Caco-2 (cell line): ENCODE measurements around the gene OSBPL5. TPM values are rescaled to one million over a fixed set of nuclear protein-coding genes. Genes with fewer than 3 reads are reported as not detected.

ENCODE experiments used
- BruUV-seq: library from RNA; stranded (reverse); fragments of 400-500 nt; replicated peaks from 2 replicates; lab custom pipeline; 2021; lab: Mats Ljungman, UMichigan
- CTCF ChIA-PET: fragments of 300-600 bp; sonication (Branson Sonifier 250); formaldehyde crosslinking; loops from one replicate; lab custom pipeline; 2022; ENCODE audit warnings: antibody characterized with exemption; lab: Charles Lee
- POLR2A ChIA-PET: fragments of 300-600 bp; sonication (Branson Sonifier 250); formaldehyde crosslinking; loops from one replicate; lab custom pipeline; 2022; ENCODE audit warnings: antibody characterized with exemption; lab: Charles Lee
- DNase-seq, 2 experiments: peaks; one replicate each; pipeline versions ENCODE4 v3.0.0 to v3.0.0-alpha.2; 2020 to 2022
- H3K27me3 ChIP-seq: replicated peaks from 2 replicates; pipeline ENCODE4 v1.6.0; 2011; ENCODE audit warnings: low read length; ENCODE audit not compliant: control insufficient read depth, insufficient read depth
- H3K36me3 ChIP-seq: 2 replicates; pipeline ENCODE4 v1.5.1; 2011; ENCODE audit warnings: low read length; ENCODE audit not compliant: control insufficient read depth, insufficient read depth
- H3K4me1 ChIP-seq: fragments of 250-450 bp; sonication (Bioruptor Pico); 2 replicates; pipeline ENCODE4 v1.5.1; 2020; ENCODE audit warnings: mild to moderate bottlenecking
- H3K4me3 ChIP-seq: 2 replicates; pipeline ENCODE4 v1.5.1; 2011; ENCODE audit warnings: low read depth, mild to moderate bottlenecking, control low read depth, low read length
- H3K9me3 ChIP-seq: fragments of 250-450 bp; sonication (Bioruptor Pico); 2 replicates; pipeline ENCODE4 v1.5.1; 2020; ENCODE audit warnings: mild to moderate bottlenecking, moderate library complexity
- H3K27ac Mint-ChIP-seq: one replicate; pipeline ENCODE4 v1.8.0; 2022; ENCODE audit warnings: mixed read lengths; ENCODE audit not compliant: unreplicated experiment
- H3K27me3 Mint-ChIP-seq: one replicate; pipeline ENCODE4 v1.8.0; 2022; ENCODE audit warnings: mixed read lengths; ENCODE audit not compliant: insufficient read depth, unreplicated experiment
- H3K36me3 Mint-ChIP-seq: one replicate; pipeline ENCODE4 v1.8.0; 2022; ENCODE audit warnings: mild to moderate bottlenecking, mixed read lengths; ENCODE audit not compliant: insufficient read depth, unreplicated experiment
- H3K4me1 Mint-ChIP-seq: one replicate; pipeline ENCODE4 v1.8.0; 2022; ENCODE audit warnings: low read depth, mixed read lengths; ENCODE audit not compliant: unreplicated experiment
- H3K4me3 Mint-ChIP-seq: one replicate; pipeline ENCODE4 v1.8.0; 2022; ENCODE audit warnings: mild to moderate bottlenecking, moderate library complexity, mixed read lengths; ENCODE audit not compliant: unreplicated experiment
- H3K9me3 Mint-ChIP-seq: one replicate; pipeline ENCODE4 v1.8.0; 2022; ENCODE audit warnings: mixed read lengths; ENCODE audit not compliant: unreplicated experiment
- CTCF ChIP-seq, 2 experiments: fragments of 200-600 bp in 1 of 2; IDR thresholded peaks; 1 replicate in 1 of 2; 2 replicates in 1 of 2; pipeline versions ENCODE4 v1.5.1 to v1.8.0; 2011 to 2022; ENCODE audit warnings: antibody characterized with exemption in 1 of 2, control low read depth in 1 of 2, inconsistent platforms in 1 of 2, low read depth in 1 of 2, low read length in 1 of 2, mild to moderate bottlenecking in 1 of 2, moderate library complexity in 1 of 2; ENCODE audit not compliant: insufficient read depth in 1 of 2, severe bottlenecking in 1 of 2, unreplicated experiment in 1 of 2
- intact Hi-C: fragments of 100-400 bp; cut with micrococcal nuclease; formaldehyde crosslinking; loops from one replicate; pipeline ENCODE4 v1.10.0; 2022; ENCODE audit not compliant: unreplicated experiment
- total RNA-seq: library from RNA; stranded (reverse); gene quantifications from 2 replicates; pipeline ENCODE4 v1.2.3, GENCODE V29; 2022

The OSBPL5 gene
- total RNA-seq, 1 experiment from 2014 or later: 4.9 TPM

- H3K4me3 Mint-ChIP-seq: no peak overlapping the region
- DNase-seq: no peak
- intact Hi-C loops: no loop called here
- H3K9me3 ChIP-seq: no peaks in the 10 kb centered on the region
- H3K4me1 ChIP-seq: no peaks in the 10 kb centered on the region
- no peak overlapping the region for H3K27ac Mint-ChIP-seq
- H3K36me3 ChIP-seq: no peaks in the 10 kb centered on the region
- POLR2A ChIA-PET: no interaction called here
- H3K27me3 Mint-ChIP-seq: no peaks in the 10 kb centered on the region
- no TSS peak for BruUV-seq
- CTCF ChIA-PET: no interaction called here
- no peaks in the 10 kb centered on the region for H3K4me1 Mint-ChIP-seq
- no peaks in the 10 kb centered on the region for H3K27me3 ChIP-seq
- no peak for TF ChIP-seq CTCF (IDR thresholded peaks at IDR 0.05; ENCODE audit: insufficient read depth in 1 of 2, low read depth in 1 of 2, low read length in 1 of 2, severe bottlenecking in 1 of 2, unreplicated experiment in 1 of 2)
- no peaks in the 10 kb centered on the region for H3K9me3 Mint-ChIP-seq
- H3K36me3 Mint-ChIP-seq: no peaks in the 10 kb centered on the region
- H3K4me3 ChIP-seq: no peak overlapping the region
These were observed 34.6 kb downstream of the OSBPL5 start for GRCh38 chr11:3130269-3131071.

DNA sequence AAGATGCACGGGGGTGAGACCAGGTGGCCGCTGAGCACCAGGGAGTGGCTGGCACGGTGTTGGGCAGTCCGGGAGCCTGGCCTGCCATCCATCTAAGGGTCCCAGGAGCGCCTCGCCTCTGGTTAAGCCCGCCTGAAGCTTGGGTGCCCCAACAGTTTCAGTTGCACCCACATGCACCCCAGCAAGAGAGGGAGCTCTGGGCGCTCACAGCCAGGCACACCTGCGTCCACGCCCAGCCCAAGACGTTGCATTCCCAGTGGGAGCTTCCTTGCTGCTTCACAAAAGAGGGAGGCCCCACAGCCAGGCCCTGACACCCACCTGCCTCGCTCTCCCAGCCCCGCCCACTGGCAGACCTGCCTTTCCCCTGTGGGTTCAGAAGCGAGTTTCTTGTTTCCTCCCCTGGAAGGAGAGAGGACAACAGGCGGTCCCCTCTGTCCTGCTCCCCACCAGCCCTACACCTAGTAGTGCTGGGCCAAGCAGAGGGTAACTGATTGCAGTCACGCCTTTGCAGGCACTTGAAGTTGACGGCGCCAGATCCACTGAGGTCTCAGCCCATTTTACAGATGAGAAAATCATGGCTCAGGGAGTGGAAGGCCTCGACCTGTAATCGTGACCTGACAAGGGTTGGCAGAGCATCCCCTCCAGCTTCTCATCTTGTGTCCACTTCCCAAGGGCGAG lies 35.4 kb downstream of the OSBPL5 start:
- POLR2A ChIA-PET: no interaction called here
- TF ChIP-seq CTCF (IDR thresholded peaks at IDR 0.05; ENCODE audit: insufficient read depth in 1 of 2, low read depth in 1 of 2, low read length in 1 of 2, severe bottlenecking in 1 of 2, unreplicated experiment in 1 of 2): no peak
- Histone ChIP-seq H3K4me3 (no peak overlapping the region), H3K36me3 (no peaks in the 10 kb centered on the region), H3K4me1 (no peaks in the 10 kb centered on the region), H3K9me3 (no peaks in the 10 kb centered on the region), H3K27me3 (no peaks in the 10 kb centered on the region)
- DNase-seq: no peak
- Mint-ChIP-seq H3K4me3 (no peak overlapping the region), H3K4me1 (no peaks in the 10 kb centered on the region), H3K9me3 (no peaks in the 10 kb centered on the region), H3K27me3 (no peaks in the 10 kb centered on the region), H3K27ac (no peak overlapping the region), H3K36me3 (no peaks in the 10 kb centered on the region)
- intact Hi-C loops: no loop called here
- CTCF ChIA-PET: no interaction called here
- no TSS peak for BruUV-seq

GRCh38 chr11:3129181-3129590 lies 35.9 kb downstream of the OSBPL5 start:
- DNase-seq: no peak
- TF ChIP-seq CTCF (IDR thresholded peaks at IDR 0.05; ENCODE audit: insufficient read depth in 1 of 2, low read depth in 1 of 2, low read length in 1 of 2, severe bottlenecking in 1 of 2, unreplicated experiment in 1 of 2): no peak
- Mint-ChIP-seq H3K4me3 (no peak overlapping the region), H3K27ac (no peak overlapping the region), H3K9me3 (no peaks in the 10 kb centered on the region), H3K4me1 (no peaks in the 10 kb centered on the region), H3K27me3 (no peaks in the 10 kb centered on the region), H3K36me3 (no peaks in the 10 kb centered on the region)
- H3K9me3 ChIP-seq: no peaks in the 10 kb centered on the region
- intact Hi-C loops: no loop called here
- no peak overlapping the region for H3K4me3 ChIP-seq
- CTCF ChIA-PET: no interaction called here
- no peaks in the 10 kb centered on the region for H3K27me3 ChIP-seq
- H3K4me1 ChIP-seq: no peaks in the 10 kb centered on the region
- H3K36me3 ChIP-seq: no peaks in the 10 kb centered on the region
- no TSS peak for BruUV-seq
- POLR2A ChIA-PET: no interaction called here
